IMR-90 (cell line): ENCODE data around the gene PCED1A.

Experiments used
- CEBPB ChIP-seq: IDR thresholded peaks from 2 replicates; pipeline ENCODE4 v1.6.1; 2012; ENCODE audit warnings: low read depth, low read length, improper control_type of control experiment
- CTCF ChIP-seq: conservative IDR thresholded peaks from 2 replicates; pipeline ENCODE4 v1.5.1; 2012; ENCODE audit warnings: mild to moderate bottlenecking, low read depth, low read length, improper control_type of control experiment
- POLR2A ChIP-seq: IDR thresholded peaks from 2 replicates; pipeline ENCODE4 v1.6.1; 2012; ENCODE audit warnings: mild to moderate bottlenecking, low read depth, low read length
- RAD21 ChIP-seq: IDR thresholded peaks from 2 replicates; pipeline ENCODE4 v1.6.1; 2012; ENCODE audit warnings: low read length, improper control_type of control experiment

GRCh38 chr20:2889797-2890196 lies 49.3 kb upstream of the PCED1A start:
- TF ChIP-seq CTCF = no peak
- no peak for TF ChIP-seq POLR2A
- TF ChIP-seq RAD21 = no peak
- TF ChIP-seq CEBPB = no peak
